ENCODE results near the gene TBX18.
A peak's percentile ranks its signal among the peaks of the same experiment; 100 is the strongest.

The TBX18 gene

DNA sequence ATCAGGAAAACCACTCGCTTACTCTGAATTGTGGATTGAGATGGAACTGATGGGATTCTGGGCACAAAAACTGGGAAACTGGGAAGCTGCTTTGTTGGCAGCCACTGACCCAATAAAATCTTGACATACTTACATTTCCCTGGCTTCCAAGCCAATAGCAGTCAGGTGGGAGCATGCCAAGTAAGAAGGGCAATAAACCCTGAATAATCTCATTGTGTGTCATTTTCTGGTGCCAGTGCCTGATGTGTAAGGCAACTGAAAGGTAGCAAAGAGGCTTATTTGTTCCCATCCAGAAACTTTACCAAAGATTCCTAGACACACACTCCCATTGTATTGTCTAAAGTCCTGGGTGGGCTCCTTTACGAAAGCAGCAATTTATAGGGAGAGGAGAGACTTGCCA, 93.2 kb downstream of the TBX18 start:
- DNase-seq (ENCODE audit: low spot score) = no peak

DNA sequence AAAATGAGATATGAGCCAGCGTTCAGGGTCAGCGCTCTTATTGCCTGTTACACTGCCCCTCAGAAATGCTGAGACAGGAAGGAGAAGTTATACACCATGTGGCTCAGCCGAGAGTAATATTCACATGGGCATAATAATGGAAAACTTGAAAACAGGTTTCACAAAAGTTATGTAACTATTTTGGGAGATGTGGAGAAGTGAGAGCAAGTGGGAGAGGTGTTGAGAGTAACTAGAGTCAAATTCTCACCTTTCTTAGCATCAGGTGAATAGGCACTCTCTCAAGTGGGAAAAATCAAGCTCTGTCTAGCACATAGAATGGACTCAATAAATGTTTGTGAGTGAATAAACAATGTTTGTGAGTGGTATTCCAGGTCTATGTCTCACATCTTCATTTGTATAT, 94.5 kb downstream of the TBX18 start:
- DNase-seq (ENCODE audit: low spot score) = no peak

DNA sequence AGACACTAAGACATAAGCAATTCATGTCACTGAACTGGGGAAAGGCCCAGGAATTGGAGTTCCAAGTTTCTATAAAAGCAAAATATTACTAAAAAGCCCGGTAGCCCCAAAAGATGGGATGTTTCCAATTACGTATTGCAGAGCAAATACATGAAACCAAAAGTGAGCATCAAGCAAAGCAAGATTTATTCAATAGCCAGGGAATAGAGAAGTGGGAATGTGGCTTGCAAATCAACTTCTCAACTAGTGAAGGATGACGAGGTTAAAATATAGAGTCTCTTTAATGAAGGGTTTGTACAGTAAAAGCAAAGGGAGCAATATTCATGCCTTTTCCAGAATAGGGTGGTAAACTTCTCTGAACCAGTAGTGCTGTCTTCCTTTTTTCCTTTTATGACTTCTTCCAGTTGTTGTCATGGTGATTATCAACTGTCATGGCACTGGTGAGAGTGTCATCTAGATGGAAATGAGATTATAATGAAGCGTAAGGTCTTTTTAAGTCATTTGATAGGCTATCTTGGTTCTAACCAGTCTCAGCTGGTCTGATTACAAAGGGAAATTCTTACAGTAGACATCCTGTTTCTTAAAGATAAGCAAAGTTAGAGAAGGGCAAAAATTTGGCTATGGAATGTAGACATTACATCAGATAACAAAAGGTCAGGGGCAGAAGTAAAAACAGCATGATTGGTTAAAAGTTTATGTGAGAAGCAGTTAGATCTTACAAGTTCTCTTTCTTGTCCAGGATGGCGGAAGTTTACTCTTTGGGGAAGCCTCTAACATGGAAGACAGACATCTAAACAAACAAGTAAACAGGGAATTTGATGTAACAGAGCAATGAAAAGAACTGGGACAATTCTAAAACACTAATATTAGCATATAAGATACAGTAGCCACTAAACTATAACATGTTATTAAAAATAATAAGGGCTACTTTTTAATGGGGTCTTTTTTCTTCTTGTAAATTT, 96.9 kb downstream of the TBX18 start:
- no peak for DNase-seq (ENCODE audit: low spot score)

DNA sequence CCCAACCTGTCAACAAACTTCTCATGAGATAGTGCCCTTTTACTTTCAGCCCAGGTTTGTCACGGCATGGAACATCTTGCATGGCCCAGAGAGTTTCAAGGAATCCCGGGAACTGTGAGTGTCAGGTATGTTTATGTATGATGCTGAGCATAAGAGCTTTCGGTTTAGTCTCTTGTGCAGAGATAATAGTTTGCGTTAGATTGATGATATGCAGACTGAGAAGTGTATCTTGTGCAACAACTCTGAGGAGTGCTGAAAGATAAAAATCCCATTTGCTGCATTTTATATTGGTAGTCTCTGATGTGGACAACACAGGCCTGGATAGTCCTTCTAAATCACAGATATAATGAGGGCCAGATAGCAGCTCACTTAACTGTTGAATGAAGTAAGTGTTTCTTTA, 99.0 kb downstream of the TBX18 start:
- no peak for DNase-seq (ENCODE audit: low spot score)

DNA sequence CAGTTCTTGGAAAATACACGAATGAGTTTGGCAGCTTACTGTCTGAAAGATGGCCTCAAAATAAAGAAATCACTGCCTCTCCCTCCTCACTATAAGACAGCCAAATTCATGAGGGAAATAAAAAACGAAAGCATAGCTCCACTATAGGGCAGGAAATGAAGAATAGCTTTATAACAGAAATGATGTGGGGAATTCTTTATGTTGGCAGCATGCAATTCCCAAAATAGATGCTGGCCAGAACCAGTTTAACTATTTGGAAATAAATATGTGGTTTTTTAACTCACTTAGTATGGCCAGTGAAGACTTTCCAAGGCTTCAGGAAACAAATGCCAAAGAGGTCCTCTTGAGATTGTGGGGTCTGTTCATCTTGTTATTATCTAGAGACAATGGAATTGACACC, 100.5 kb downstream of the TBX18 start:
- no peak for DNase-seq (ENCODE audit: low spot score)

DNA sequence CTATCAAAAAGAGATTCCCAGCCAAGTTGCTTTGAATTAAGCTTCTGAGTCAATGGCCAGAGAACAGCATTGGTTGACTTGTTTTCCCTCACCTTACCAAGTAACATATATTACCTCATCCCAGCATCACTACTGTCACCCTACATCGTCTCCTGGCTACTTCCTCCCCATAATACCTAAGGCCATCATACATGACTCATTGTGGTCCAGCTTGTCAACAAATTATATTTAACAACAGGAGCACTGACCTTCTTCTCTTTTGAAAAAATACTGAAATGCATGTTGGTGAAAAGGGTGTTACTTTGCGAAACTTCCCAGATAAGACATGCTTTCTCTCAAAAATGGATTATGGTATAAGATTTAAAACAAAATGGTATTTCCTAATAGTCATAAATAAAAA, 106.9 kb downstream of the TBX18 start:
- DNase-seq (ENCODE audit: low spot score) = no peak

DNA sequence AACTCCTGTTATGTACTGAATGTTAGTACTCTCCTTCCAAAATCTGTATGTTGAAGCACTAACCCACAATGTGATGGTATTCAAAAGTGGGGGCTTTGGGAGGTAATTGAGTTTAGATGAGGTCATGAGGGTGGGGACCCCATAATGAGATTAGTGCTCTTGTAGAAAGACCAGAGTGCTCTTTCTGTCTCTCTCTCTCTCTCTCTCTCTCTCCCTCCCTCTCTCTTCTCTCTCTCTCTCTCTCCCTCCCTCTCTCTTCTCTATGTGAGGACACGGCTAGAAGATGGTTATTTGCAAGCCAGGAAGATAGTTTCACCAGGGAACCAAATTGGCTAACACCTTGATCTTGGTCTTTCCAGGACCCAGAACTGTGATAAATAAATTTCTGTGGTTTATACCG, 107.4 kb downstream of the TBX18 start:
- DNase-seq (ENCODE audit: low spot score) = no peak

DNA sequence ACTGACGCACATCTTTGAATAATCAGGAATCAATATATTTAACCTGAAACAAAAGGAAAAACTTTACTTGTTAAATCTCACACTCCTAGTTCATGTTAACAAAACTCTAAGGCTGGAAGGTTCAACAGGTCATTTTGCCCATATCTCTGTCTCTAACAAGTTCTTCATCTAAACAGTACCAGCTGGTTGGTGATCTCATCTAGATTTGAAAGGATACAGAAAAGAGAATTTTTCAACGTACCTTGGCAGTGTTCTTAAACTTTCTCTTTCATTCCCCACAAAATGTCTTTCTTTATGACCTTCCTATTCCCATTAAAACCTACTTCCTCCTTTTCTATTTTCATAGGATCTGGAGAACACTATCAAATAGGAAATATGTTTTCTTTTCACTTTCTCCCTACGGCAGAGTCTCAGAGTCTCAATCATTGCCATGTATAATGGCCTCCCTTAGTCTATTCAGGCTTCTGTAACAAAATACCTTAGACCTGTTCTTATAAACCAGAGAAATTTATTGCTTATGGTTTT, 111.3 kb downstream of the TBX18 start:
- no peak for DNase-seq (ENCODE audit: low spot score)

DNA sequence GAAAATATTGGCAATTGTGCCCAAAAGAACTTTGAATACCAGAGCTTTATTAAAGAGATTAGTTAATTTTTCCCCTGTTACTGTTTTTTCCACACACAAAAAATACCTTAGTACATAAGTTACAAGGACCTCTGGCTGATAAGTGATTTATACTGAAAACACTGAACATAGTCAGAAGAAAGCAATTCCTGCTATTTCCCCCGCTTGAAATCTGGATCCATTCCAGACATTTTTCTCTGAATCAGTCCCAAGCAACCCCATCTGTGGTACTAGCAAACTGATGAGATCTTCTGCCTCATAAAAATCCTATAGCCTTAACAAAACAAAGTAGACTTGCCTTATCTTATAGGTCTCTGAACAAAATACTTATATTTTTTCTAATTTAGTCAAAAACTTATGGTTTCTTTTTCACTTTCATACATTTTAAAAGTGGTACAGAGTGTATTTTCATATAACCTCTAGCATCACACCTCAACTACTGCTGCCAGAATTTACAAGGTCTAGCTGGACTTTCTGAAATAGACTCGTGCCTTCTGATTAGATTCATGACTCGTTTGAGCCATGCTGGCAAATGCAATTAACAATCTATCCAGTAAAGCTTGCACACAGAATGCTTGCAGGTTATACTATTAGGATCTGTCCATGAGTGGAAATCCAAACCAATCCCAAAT, 111.9 kb downstream of the TBX18 start:
- DNase-seq (ENCODE audit: low spot score) = peak; percentile 40

DNA sequence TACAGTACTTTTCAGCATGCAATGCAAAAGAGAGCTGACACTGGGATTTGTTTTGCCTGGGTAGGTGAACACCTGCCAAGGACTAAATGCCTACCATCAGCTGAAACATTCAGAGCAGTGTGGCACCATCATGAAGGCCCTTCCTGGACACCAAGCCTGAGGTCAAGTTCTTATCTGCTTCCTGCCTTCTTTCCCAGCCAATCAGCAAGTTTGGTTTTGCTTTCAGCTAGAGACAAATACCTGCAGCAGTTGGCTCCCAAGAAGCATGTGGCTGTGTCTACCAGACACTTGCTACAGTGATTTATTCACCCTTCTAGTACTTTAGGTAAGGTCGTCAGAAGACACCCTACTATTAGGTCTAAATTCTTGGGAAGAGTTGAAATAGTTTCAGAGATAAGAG, 112.8 kb downstream of the TBX18 start:
- no peak for DNase-seq (ENCODE audit: low spot score)

DNA sequence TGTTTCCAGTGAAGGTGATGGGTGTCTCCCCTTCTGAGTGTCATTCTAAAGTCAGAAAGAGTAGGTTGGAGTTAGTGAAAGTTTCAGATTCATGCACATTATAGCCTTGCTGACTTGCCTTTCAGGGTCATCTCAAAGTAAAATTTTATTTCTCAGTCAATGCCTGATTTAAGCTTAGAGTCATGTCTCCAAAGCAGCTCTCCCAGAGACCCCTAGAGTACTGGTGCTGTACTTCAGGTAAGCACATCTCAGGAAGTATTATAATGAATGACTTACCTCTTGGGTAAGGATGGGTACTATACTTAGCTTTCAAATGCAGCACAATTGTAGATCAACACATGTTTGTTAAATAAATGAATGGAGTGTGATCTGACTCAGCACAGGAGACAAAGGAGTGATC, 116.0 kb downstream of the TBX18 start:
- no peak for DNase-seq (ENCODE audit: low spot score)

DNA sequence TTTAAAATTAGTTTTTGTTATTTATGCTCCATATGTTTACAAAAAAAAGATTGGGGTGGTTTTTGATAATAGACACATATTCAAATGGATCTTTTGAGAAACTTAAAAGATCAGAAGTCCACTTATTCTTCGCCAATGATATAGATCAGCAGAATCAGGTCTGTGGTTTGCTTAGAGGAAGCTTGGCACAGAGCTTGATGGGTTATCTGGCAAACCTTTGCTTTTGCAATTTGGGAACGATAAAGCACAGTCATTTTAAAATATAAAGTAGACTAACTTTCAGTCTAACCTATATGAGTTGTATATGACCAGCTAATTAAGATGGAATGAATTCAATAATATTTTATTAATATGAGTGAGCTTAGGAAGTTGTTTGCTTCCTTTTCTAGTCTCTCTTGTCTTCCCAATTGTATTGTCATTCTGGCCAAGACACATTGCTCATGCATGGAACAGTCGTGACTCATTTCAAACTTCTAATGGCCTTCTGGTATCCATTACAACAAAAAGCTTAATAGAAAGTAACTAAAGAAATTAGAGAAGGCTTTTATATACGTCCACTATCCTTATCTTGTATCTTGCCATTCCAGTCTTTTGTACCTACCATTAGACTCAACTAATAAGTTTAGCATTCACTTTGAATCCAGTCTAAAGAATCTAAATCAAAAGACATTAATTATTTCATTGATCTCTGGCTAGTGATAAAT, 118.7 kb downstream of the TBX18 start:
- no peak for DNase-seq (ENCODE audit: low spot score)

DNA sequence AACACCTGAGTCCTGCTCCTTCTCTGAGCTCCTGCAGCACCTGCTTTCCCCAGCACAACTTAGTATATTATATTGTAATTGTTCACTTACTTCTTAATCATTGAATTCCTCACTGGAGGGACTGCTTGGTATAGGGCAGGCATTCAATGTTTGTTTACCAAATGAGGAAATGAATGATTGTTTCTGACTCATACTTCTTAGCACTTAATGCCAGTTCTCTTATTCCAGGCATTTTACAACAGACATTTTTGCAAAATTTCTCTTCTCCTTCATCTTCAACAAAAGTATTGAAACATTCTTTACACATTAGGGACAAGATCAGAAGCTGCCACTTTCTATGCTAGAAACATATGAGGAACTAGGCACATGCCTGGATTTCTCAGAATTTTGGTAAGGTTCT, 119.4 kb downstream of the TBX18 start:
- DNase-seq (ENCODE audit: low spot score) = peak; percentile 16

DNA sequence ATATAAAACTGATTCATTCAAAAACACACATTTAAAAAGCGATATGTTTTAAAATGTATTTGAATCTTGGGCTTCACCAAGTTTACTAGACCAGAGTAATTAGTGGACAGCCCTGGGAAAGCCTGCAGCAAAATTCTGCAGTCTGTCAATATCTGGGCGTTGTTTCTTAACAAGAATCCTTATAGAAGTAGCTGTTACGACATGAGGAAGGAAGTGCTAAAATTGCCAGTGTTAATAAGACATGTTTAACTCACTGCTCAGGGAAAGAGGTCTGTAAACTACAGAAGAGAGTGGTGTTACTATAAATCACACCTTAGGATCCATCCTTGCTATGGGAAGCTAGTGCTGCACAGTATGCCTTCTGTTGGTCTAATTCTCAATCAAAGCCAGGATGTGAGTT, 120.6 kb downstream of the TBX18 start:
- DNase-seq (ENCODE audit: low spot score) = no peak

DNA sequence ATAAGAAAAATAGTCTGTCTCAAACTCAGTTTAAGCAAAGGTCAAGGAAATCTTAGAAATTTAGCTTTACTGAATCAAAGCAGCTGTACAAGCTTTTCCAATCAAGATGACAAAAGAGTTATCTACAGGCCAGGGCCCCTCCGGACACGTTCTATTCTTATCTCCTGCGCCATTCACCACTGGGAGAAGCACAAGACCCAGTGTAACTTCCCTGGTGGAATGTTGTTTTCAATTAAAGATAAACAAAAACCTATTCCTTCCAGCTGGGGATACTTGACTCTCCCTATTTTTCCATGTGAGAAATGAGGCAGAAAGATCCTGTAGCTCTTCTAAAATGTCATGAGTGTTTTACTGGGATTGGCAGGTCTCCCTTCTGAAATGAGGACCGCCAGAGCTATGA, 123.3 kb downstream of the TBX18 start:
- no peak for DNase-seq (ENCODE audit: low spot score)

DNA sequence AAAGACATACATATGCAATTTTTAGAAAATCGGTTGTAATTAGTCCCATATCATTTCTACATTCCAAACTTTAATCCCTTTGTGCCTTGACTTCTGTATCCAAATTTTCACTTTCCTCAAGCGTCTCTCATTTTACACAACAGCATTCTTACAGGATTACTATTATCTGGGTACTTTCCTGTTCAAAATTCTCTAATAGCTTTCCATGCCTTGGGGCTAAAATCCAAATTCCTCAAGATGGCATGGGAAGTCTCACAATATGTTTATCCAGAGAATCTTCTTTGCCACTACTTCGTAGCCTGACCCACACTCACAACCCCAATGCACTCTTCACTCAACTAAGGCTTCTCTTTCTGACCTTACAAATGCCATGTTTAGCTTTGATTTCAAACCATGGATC, 125.0 kb downstream of the TBX18 start:
- no peak for DNase-seq (ENCODE audit: low spot score)

DNA sequence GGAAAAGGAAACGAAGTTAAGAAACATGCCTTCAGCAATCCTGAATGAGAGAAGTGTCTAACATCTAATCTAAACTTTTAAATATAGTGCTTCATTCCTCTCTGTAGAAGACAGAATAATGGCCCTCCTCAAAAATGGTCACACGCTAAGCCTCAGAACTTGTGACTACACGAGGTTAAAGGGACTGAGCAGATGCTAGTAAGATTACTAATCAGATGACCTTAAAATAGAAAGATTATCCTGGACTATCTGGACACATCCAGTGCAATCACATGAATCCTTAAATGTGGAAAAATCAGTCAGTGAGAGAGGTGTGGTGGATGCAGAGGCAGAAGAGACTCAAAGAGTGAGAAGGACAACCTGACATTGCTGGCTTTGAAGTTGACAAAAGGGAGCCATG, 126.1 kb downstream of the TBX18 start:
- DNase-seq (ENCODE audit: low spot score) = no peak

Measured in RKO (cell line).